Stimulated activated CD8-positive, alpha-beta memory T cell treated with anti-CD3 and anti-CD28 coated beads, Interleukin-15, amount 100 ng/mL, for 1 hour (primary cell): Measurements from ENCODE around the gene CACNG1.
"Not testable (repeated sequence)": the region's sequence is repeated elsewhere in the genome, so short reads cannot be mapped to it uniquely, and the experiment has no call there.

Experiments used
- DNase-seq: peaks from one replicate; pipeline ENCODE4 v3.0.0-alpha.2; 2020; ENCODE audit warnings: low read depth

CACNG1 gene

GRCh38 chr17:67080804-67081203 lies 36.5 kb downstream of the CACNG1 start:
- no peak for DNase-seq

GRCh38 chr17:67082107-67082506 lies 37.8 kb downstream of the CACNG1 start:
- no peak for DNase-seq

GRCh38 chr17:67085406-67085805 lies 41.1 kb downstream of the CACNG1 start:
- no peak for DNase-seq

GRCh38 chr17:67088639-67089038 lies 44.3 kb downstream of the CACNG1 start:
- no peak for DNase-seq

- no peak for DNase-seq
Observed at GRCh38 chr17:67090341-67090740, 46.0 kb downstream of the CACNG1 start.

GRCh38 chr17:67092291-67092690 lies 47.9 kb downstream of the CACNG1 start:
- no peak for DNase-seq

GRCh38 chr17:67092710-67093109 lies 48.4 kb downstream of the CACNG1 start:
- not testable (repeated sequence) for DNase-seq

GRCh38 chr17:67093348-67093747 lies 49.0 kb downstream of the CACNG1 start:
- no peak for DNase-seq

- DNase-seq = not testable (repeated sequence)
Observed at GRCh38 chr17:67095291-67095690, 50.9 kb downstream of the CACNG1 start.

GRCh38 chr17:67095803-67096202 lies 51.4 kb downstream of the CACNG1 start:
- no peak for DNase-seq

GRCh38 chr17:67096609-67097008 lies 52.3 kb downstream of the CACNG1 start:
- DNase-seq = no peak

GRCh38 chr17:67098006-67098405 lies 53.7 kb downstream of the CACNG1 start:
- no peak for DNase-seq

- DNase-seq = not testable (repeated sequence)
Observed at GRCh38 chr17:67104641-67105040, 60.3 kb downstream of the CACNG1 start.

- no peak for DNase-seq
Observed at GRCh38 chr17:67105213-67105612, 60.9 kb downstream of the CACNG1 start.
